Measurements from ENCODE around the gene SC5D. TPM values are rescaled to one million over a fixed set of nuclear protein-coding genes. Genes with fewer than 3 reads are reported as not detected.

The SC5D gene
- total RNA-seq, 4 donors from 2014 or later, result 7.7 to 56.0 (median 23.1) TPM

GRCh38 chr11:121248496-121248895 is 44.1 kb upstream of the SC5D start:
- H3K4me1 ChIP-seq, result no peaks in the 10 kb centered on the region
- TF ChIP-seq POLR2A (IDR thresholded peaks at IDR 0.05) (no peak), CTCF (IDR thresholded peaks at IDR 0.05) (no peak)
- intact Hi-C loops (cut with DNase I; ENCODE audit: low total_unique reads), result no loop called here

DNA sequence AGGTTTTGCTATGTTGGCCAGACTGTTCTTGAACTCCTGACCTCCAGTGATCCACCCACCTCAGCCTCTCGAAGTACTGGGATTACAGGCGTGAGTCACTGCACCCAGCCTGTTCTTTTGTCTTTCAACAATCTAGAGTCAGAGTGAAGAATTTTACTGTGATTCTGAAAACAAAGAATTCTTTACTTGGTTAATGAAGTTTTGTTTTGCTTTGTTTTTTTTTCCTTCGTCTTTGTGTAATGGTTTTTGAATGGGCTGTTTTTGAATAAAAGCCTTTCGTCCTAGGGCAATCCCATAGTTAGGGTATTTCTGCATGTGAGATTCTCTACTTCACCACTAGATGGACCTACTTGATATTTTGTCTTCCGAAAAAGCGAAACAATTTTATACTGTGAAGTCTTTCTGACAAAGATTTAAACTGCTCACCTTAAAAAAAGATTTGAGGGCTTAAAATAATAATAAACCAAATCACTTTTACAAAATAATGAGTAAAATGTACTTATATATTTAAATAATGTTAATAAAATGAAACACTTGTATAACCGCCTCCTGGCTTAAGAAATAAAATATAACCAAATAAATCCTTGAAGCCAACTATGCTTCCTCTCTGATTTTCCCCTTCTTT is 43.4 kb upstream of the SC5D start:
- intact Hi-C loops (cut with DNase I; ENCODE audit: low total_unique reads), result no loop called here
- H3K27me3 ChIP-seq, result no peaks in the 10 kb centered on the region
- H3K4me1 ChIP-seq, result no peaks in the 10 kb centered on the region
- H3K9me3 ChIP-seq, result no peaks in the 10 kb centered on the region
- DNase-seq, result no peak
- H3K36me3 ChIP-seq, result no peaks in the 10 kb centered on the region
- H3K27ac ChIP-seq, result no peak overlapping the region
- no peak overlapping the region for H3K4me3 ChIP-seq
- TF ChIP-seq CTCF (IDR thresholded peaks at IDR 0.05), result peak; percentile 60 to 76 (median 67)
- no peak for TF ChIP-seq POLR2A (IDR thresholded peaks at IDR 0.05)

More at GRCh38 chr11:121248496-121248895, 44.1 kb upstream of the SC5D start:
- no peak overlapping the region for H3K27ac ChIP-seq
- H3K4me3 ChIP-seq, result no peak overlapping the region
- no peak for DNase-seq
- H3K36me3 ChIP-seq, result no peaks in the 10 kb centered on the region
- H3K9me3 ChIP-seq, result no peaks in the 10 kb centered on the region
- no peaks in the 10 kb centered on the region for H3K27me3 ChIP-seq

GRCh38 chr11:121250843-121251242 is 41.7 kb upstream of the SC5D start:
- Histone ChIP-seq H3K4me3 (no peak overlapping the region), H3K4me1 (no peaks in the 10 kb centered on the region), H3K36me3 (no peaks in the 10 kb centered on the region), H3K27ac (no peak overlapping the region), H3K9me3 (no peaks in the 10 kb centered on the region), H3K27me3 (peaks cover 0 to 5% of the 10 kb centered on the region in 2 donors)
- intact Hi-C loops (cut with DNase I; ENCODE audit: low total_unique reads), result no loop called here
- no peak for TF ChIP-seq CTCF (IDR thresholded peaks at IDR 0.05)
- TF ChIP-seq POLR2A (IDR thresholded peaks at IDR 0.05), result no peak
- no peak for DNase-seq

GRCh38 chr11:121253951-121254350 is 38.6 kb upstream of the SC5D start:
- H3K27ac ChIP-seq, result no peak overlapping the region
- H3K9me3 ChIP-seq, result no peaks in the 10 kb centered on the region
- H3K4me1 ChIP-seq, result no peaks in the 10 kb centered on the region
- H3K27me3 ChIP-seq, result peaks cover 0 to 5% of the 10 kb centered on the region in 2 donors
- intact Hi-C loops (cut with DNase I; ENCODE audit: low total_unique reads), result no loop called here
- DNase-seq, result no peak
- TF ChIP-seq CTCF (IDR thresholded peaks at IDR 0.05) (no peak), POLR2A (IDR thresholded peaks at IDR 0.05) (no peak)
- H3K36me3 ChIP-seq, result no peaks in the 10 kb centered on the region
- H3K4me3 ChIP-seq, result no peak overlapping the region

- Histone ChIP-seq H3K36me3 (no peaks in the 10 kb centered on the region), H3K27me3 (peaks cover 0 to 5% of the 10 kb centered on the region in 2 donors), H3K9me3 (no peaks in the 10 kb centered on the region), H3K4me3 (no peak overlapping the region), H3K27ac (no peak overlapping the region), H3K4me1 (no peaks in the 10 kb centered on the region)
- no peak for TF ChIP-seq CTCF (IDR thresholded peaks at IDR 0.05)
- no peak for TF ChIP-seq POLR2A (IDR thresholded peaks at IDR 0.05)
- intact Hi-C loops (cut with DNase I; ENCODE audit: low total_unique reads), result no loop called here
- DNase-seq, result no peak
These were observed 37.8 kb upstream of the SC5D start for GRCh38 chr11:121254756-121255155.
